Right atrium auricular region (tissue), 2 donors: ENCODE measurements around the gene SLC25A25. TPM values are rescaled to one million over a fixed set of nuclear protein-coding genes. Genes with fewer than 3 reads are reported as not detected.

ENCODE experiments used
- DNase-seq: peaks from one replicate; pipeline ENCODE4 v3.0.0-alpha.2; 2019; ENCODE audit warnings: low spot score
- H3K27ac ChIP-seq, 2 donors: fragments of 200-600 bp; sonication (generic); 1 replicate in 1 of 2; 2 replicates in 1 of 2; pipeline ENCODE4 v1.5.1; 2016 to 2019
- H3K27me3 ChIP-seq, 2 donors: fragments of 200-600 bp; sonication (generic); one replicate each; pipeline versions ENCODE4 v1.5.1 to v1.6.0; 2017 to 2019
- H3K36me3 ChIP-seq: fragments of 200-600 bp; sonication (generic); one replicate; pipeline ENCODE4 v1.5.1; 2016
- H3K4me1 ChIP-seq, 2 donors: fragments of 200-600 bp; sonication (generic); one replicate each; pipeline versions ENCODE4 v1.5.1 to v1.6.0; 2017 to 2019
- H3K4me3 ChIP-seq, 2 donors: fragments of 200-600 bp; sonication (generic); 1 replicate in 1 of 2; 2 replicates in 1 of 2; pipeline ENCODE4 v1.5.1; 2017 to 2019; ENCODE audit warnings: mild to moderate bottlenecking in 1 of 2, moderate library complexity in 1 of 2
- H3K9me3 ChIP-seq, 2 donors: fragments of 200-600 bp; sonication (generic); one replicate each; pipeline ENCODE4 v1.5.1; 2019
- CTCF ChIP-seq, 2 donors: fragments of 200-600 bp; sonication (generic); IDR thresholded peaks; one replicate each; pipeline ENCODE4 v1.5.1; 2019; ENCODE audit warnings: antibody characterized with exemption in 2 of 2
- total RNA-seq, 2 donors: library from RNA; depleted of rRNA; stranded (reverse); fragments of >200 nt; gene quantifications; one replicate each; pipeline ENCODE4 v1.1.0, GENCODE V29; 2016

The SLC25A25 gene
- total RNA-seq, 2 donors from 2014 or later, result 8.2 to 11.8 TPM

- H3K9me3 ChIP-seq, result no peaks in the 10 kb centered on the region
- H3K4me3 ChIP-seq, result no peak overlapping the region
- peaks cover 19% of the 10 kb centered on the region for H3K36me3 ChIP-seq
- no peak for DNase-seq
- peaks cover 0 to 5% of the 10 kb centered on the region in 2 donors for H3K4me1 ChIP-seq
- no peak for TF ChIP-seq CTCF (IDR thresholded peaks at IDR 0.05)
- no peaks in the 10 kb centered on the region for H3K27me3 ChIP-seq
- H3K27ac ChIP-seq, result no peak overlapping the region
Observed at GRCh38 chr9:128113526-128114325, 45.7 kb downstream of the SLC25A25 start.

DNA sequence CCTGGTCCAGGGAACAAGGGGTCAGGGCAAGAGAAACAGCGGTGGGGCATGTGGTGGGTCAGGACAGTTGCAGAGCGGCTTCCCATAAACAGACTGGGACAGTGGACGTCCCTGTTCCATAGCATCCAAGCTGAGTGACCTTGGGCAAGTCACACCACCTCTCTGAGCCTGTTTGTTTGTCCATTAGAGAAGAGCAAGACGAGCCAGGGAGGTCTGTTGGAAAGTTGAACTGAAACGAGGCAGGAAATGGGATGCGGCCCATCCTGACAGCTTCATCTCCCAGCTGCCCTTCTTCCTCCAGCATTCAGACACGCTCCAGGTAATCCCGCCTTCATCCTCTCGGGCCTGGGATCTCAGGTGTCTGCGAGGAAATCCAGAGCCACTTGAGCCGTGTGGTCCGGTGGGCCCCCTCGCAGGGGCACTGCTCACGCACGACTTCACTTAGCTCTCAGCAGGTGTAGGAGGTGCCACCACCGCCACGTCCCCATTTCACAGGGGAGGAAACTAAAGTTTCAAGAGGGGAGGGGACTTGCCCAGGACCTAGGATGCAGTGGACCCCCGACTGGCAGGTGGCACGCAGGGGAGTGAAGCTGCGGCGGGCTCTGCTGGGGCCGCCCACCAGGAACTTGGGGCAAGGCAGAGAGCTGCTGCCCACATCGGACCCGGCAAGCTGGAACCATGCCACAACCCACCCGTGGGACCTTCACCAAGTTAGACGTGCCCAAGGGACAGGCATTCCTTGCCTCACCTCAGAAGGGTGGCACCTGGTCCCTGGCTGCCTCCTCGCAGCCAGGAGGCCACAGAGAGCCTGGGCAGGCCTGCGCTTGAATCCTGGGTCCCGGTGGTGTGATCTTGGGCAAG, 46.5 kb downstream of the SLC25A25 start:
- Histone ChIP-seq H3K27me3 (no peaks in the 10 kb centered on the region), H3K9me3 (no peaks in the 10 kb centered on the region), H3K36me3 (peaks cover 16% of the 10 kb centered on the region), H3K27ac (no peak overlapping the region), H3K4me1 (peaks cover 0 to 5% of the 10 kb centered on the region in 2 donors), H3K4me3 (no peak overlapping the region)
- TF ChIP-seq CTCF (IDR thresholded peaks at IDR 0.05), result no peak
- DNase-seq, result no peak

- Histone ChIP-seq H3K27me3 (no peaks in the 10 kb centered on the region), H3K9me3 (no peaks in the 10 kb centered on the region), H3K36me3 (peaks cover 19% of the 10 kb centered on the region), H3K4me3 (no peak overlapping the region), H3K27ac (no peak overlapping the region), H3K4me1 (peaks cover 0 to 5% of the 10 kb centered on the region in 2 donors)
- no peak for TF ChIP-seq CTCF (IDR thresholded peaks at IDR 0.05)
- DNase-seq, result no peak
Observed at GRCh38 chr9:128115187-128116103, 47.4 kb downstream of the SLC25A25 start.

GRCh38 chr9:128116104-128117083, 48.4 kb downstream of the SLC25A25 start:
- no peak for DNase-seq
- no peak for TF ChIP-seq CTCF (IDR thresholded peaks at IDR 0.05)
- Histone ChIP-seq H3K27me3 (no peaks in the 10 kb centered on the region), H3K4me1 (peaks cover 0 to 5% of the 10 kb centered on the region in 2 donors), H3K9me3 (no peaks in the 10 kb centered on the region), H3K36me3 (peaks cover 28% of the 10 kb centered on the region), H3K27ac (no peak overlapping the region), H3K4me3 (no peak overlapping the region)
